Measurements from ENCODE around the gene ZNF19. TPM values are rescaled to one million over a fixed set of nuclear protein-coding genes. Genes with fewer than 3 reads are reported as not detected.

ZNF19 gene
- total RNA-seq, 2 experiments from 2014 or later: 2.7 to 4.0 TPM

GRCh38 chr16:71425746-71426068, 63.4 kb downstream of the ZNF19 start:
- ChIA-PET CTCF (interaction anchor here (0.8 to 3.0 kb wide), 2 partner anchors 14 to 36 kb away, joined by 3 to 18 read pairs; partner anchors contain the start of gene ZNF23), POLR2A (no interaction called here)

DNA sequence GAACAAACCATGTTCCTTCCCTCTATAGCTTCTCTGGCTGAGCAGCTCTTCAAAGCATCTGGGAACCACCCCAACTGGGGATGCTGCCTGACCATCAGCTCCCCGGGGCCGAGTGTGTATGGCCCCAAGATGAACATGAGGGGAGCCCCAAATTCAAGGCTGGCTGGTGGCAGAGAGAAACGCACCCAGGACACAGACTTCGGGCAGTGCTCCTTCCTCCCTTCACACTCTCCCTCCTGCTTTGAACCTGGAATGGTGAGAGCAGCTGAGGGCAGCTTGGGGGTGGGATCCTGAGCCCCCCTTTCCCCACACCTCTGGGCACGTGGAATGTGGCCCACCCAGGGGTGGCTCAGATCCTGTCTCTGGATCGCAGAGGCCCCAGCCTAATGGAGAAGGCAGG, 64.5 kb downstream of the ZNF19 start:
- CTCF ChIA-PET: interaction anchor here (3.0 kb wide), 2 partner anchors 12 kb away, joined by 16 to 18 read pairs; no protein-coding TSS in a partner anchor
- POLR2A ChIA-PET: no interaction called here

- POLR2A ChIA-PET: no interaction called here
- CTCF ChIA-PET: interaction anchor here (3.0 kb wide), 1 partner anchor 11 kb away, joined by 16 read pairs; no protein-coding TSS in a partner anchor
Measured at GRCh38 chr16:71423865-71424264, 65.3 kb downstream of the ZNF19 start.

Other genes with a start within 250 kb of the ZNF19 start
- 10 to 100 TPM; 20.9 to 21.0 TPM for gene CMTR2, start 199.9 kb downstream of the ZNF19 start, total RNA-seq
- not detected for gene CALB2, start 130.6 kb downstream of the ZNF19 start, total RNA-seq
- gene TLE7, start 47.3 kb downstream of the ZNF19 start, total RNA-seq: not detected
- gene ZNF23, start 27.1 kb downstream of the ZNF19 start, total RNA-seq: 1 to 10 TPM; 8.7 to 9.9 TPM
- not detected for gene CHST4, start 37.1 kb upstream of the ZNF19 start, total RNA-seq
- gene TAT, start 87.8 kb upstream of the ZNF19 start, total RNA-seq: not detected
- gene MARVELD3, start 136.9 kb upstream of the ZNF19 start, total RNA-seq: not detected
- 10 to 100 TPM; 12.7 to 13.0 TPM for gene PHLPP2, start 235.4 kb upstream of the ZNF19 start, total RNA-seq

All from activated CD8-positive, alpha-beta memory T cell treated with anti-CD3 and anti-CD28 coated beads for 36 hours (primary cell).